ENCODE data around the gene CEP70.
"Not testable (repeated sequence)": the region's sequence is repeated elsewhere in the genome, so short reads cannot be mapped to it uniquely, and the experiment has no call there.

Gene CEP70

GRCh38 chr3:138588445-138588844 is 5.6 kb downstream of the CEP70 start:
- no peak for DNase-seq

GRCh38 chr3:138587374-138587773 is 6.7 kb downstream of the CEP70 start:
- no peak for DNase-seq

- no peak for DNase-seq
Observed at GRCh38 chr3:138578961-138579574, 15.0 kb downstream of the CEP70 start.

- DNase-seq: no peak
Observed at GRCh38 chr3:138578141-138578540, 15.9 kb downstream of the CEP70 start.

GRCh38 chr3:138573138-138573537 is 20.9 kb downstream of the CEP70 start:
- no peak for DNase-seq

GRCh38 chr3:138569624-138570023 is 24.4 kb downstream of the CEP70 start:
- not testable (repeated sequence) for DNase-seq

- DNase-seq: no peak
Observed at GRCh38 chr3:138569090-138569489, 25.0 kb downstream of the CEP70 start.

GRCh38 chr3:138567403-138567802 is 26.7 kb downstream of the CEP70 start:
- DNase-seq: no peak

GRCh38 chr3:138566293-138566692 is 27.8 kb downstream of the CEP70 start:
- not testable (repeated sequence) for DNase-seq

- DNase-seq: not testable (repeated sequence)
Observed at GRCh38 chr3:138562902-138563301, 31.2 kb downstream of the CEP70 start.

GRCh38 chr3:138560501-138560900 is 33.6 kb downstream of the CEP70 start:
- DNase-seq: no peak

- no peak for DNase-seq
Observed at GRCh38 chr3:138559134-138559533, 34.9 kb downstream of the CEP70 start.

GRCh38 chr3:138554775-138555174 is 39.3 kb downstream of the CEP70 start:
- not testable (repeated sequence) for DNase-seq

GRCh38 chr3:138550958-138551357 is 43.1 kb downstream of the CEP70 start:
- DNase-seq: not testable (repeated sequence)

- no peak for DNase-seq
Observed at GRCh38 chr3:138549179-138549977, 44.7 kb downstream of the CEP70 start.

- DNase-seq: no peak
Observed at GRCh38 chr3:138547342-138547975, 46.6 kb downstream of the CEP70 start.

- no peak for DNase-seq
Observed at GRCh38 chr3:138544546-138544945, 49.5 kb downstream of the CEP70 start.

GRCh38 chr3:138542977-138543376 is 51.1 kb downstream of the CEP70 start:
- DNase-seq: no peak

- DNase-seq: no peak
Observed at GRCh38 chr3:138539352-138539751, 54.7 kb downstream of the CEP70 start.

- not testable (repeated sequence) for DNase-seq
Observed at GRCh38 chr3:138521445-138521844, 72.6 kb downstream of the CEP70 start.

- no peak for DNase-seq
Observed at GRCh38 chr3:138513090-138513843, 80.8 kb downstream of the CEP70 start.

- DNase-seq: no peak
Observed at GRCh38 chr3:138511945-138512344, 82.1 kb downstream of the CEP70 start.

GRCh38 chr3:138509586-138509985 is 84.5 kb downstream of the CEP70 start:
- no peak for DNase-seq

Data from activated gamma-delta T cell (primary cell).